HG03521 (cell line): ENCODE measurements around the gene TES.
"Not testable (repeated sequence)": the region's sequence is repeated elsewhere in the genome, so short reads cannot be mapped to it uniquely, and the experiment has no call there.

Experiments used
- ATAC-seq: cut with Tn5 transposase; IDR thresholded peaks from one replicate; pipeline ENCODE4 v1.9.1; 2021; ENCODE audit warnings: mild to moderate bottlenecking, moderate library complexity; ENCODE audit not compliant: unreplicated experiment

TES gene

GRCh38 chr7:116280803-116281202, 70.5 kb downstream of the TES start:
- no peak for ATAC-seq

- no peak for ATAC-seq
These were observed 73.4 kb downstream of the TES start for GRCh38 chr7:116283595-116284204.

GRCh38 chr7:116284390-116284789, 74.1 kb downstream of the TES start:
- no peak for ATAC-seq

- ATAC-seq = no peak
These were observed 74.9 kb downstream of the TES start for GRCh38 chr7:116285252-116285651.

- no peak for ATAC-seq
These were observed 80.4 kb downstream of the TES start for GRCh38 chr7:116290740-116291139.

- ATAC-seq = no peak
These were observed 81.6 kb downstream of the TES start for GRCh38 chr7:116291937-116292336.

- no peak for ATAC-seq
These were observed 82.0 kb downstream of the TES start for GRCh38 chr7:116292381-116292780.

GRCh38 chr7:116293139-116293538, 82.8 kb downstream of the TES start:
- ATAC-seq = no peak

- no peak for ATAC-seq
These were observed 83.3 kb downstream of the TES start for GRCh38 chr7:116293633-116294032.

GRCh38 chr7:116295903-116296302, 85.6 kb downstream of the TES start:
- ATAC-seq = not testable (repeated sequence)

GRCh38 chr7:116298055-116298454, 87.7 kb downstream of the TES start:
- no peak for ATAC-seq

GRCh38 chr7:116298576-116298975, 88.2 kb downstream of the TES start:
- ATAC-seq = no peak

GRCh38 chr7:116305485-116306408, 95.4 kb downstream of the TES start:
- ATAC-seq = no peak

GRCh38 chr7:116306409-116307048, 96.2 kb downstream of the TES start:
- no peak for ATAC-seq

- no peak for ATAC-seq
These were observed 96.9 kb downstream of the TES start for GRCh38 chr7:116307253-116307652.
